Transverse colon (tissue), 4 donors: Measurements from ENCODE around the gene ARHGAP42. TPM values are rescaled to one million over a fixed set of nuclear protein-coding genes. Genes with fewer than 3 reads are reported as not detected.

Source experiments
- DNase-seq: peaks from one replicate; pipeline ENCODE4 v3.0.0-alpha.2; 2019
- H3K27ac ChIP-seq, 4 donors: fragments of 200-600 bp; sonication (generic); 2 replicates each; pipeline ENCODE4 v1.5.1; 2016 to 2018; ENCODE audit warnings: inconsistent platforms in 4 of 4
- H3K27me3 ChIP-seq: fragments of 200-600 bp; sonication (generic); 2 replicates; pipeline ENCODE4 v1.5.1; 2017; ENCODE audit warnings: inconsistent platforms
- H3K36me3 ChIP-seq, 4 donors: fragments of 200-600 bp; sonication (generic); 2 replicates each; pipeline ENCODE4 v1.5.1; 2017 to 2019; ENCODE audit warnings: inconsistent platforms in 4 of 4
- H3K4me1 ChIP-seq, 4 donors: fragments of 200-600 bp; sonication (generic); 2 replicates each; pipeline ENCODE4 v1.5.1; 2017 to 2020; ENCODE audit warnings: inconsistent platforms in 4 of 4
- H3K4me3 ChIP-seq, 4 donors: fragments of 200-600 bp; sonication (generic); 1 replicate in 1 of 4; 2 replicates in 3 of 4; pipeline versions ENCODE4 v1.5.1 to v1.6.1; 2017 to 2019; ENCODE audit warnings: inconsistent platforms in 4 of 4
- H3K9me3 ChIP-seq, 2 donors: fragments of 200-600 bp; sonication (generic); 2 replicates each; pipeline ENCODE4 v1.5.1; 2017 to 2019; ENCODE audit warnings: inconsistent platforms in 2 of 2
- EP300 ChIP-seq: sonication (generic); formaldehyde crosslinking; IDR thresholded peaks from one replicate; pipeline ENCODE4 v1.6.1; 2017; ENCODE audit warnings: antibody characterized with exemption, low read depth
- POLR2A ChIP-seq: fragments of 450-650 bp; IDR thresholded peaks from one replicate; pipeline ENCODE4 v1.6.1; 2016; ENCODE audit warnings: antibody characterized with exemption, mild to moderate bottlenecking, moderate library complexity
- POLR2AphosphoS5 ChIP-seq, 3 donors: sonication (generic); formaldehyde crosslinking; IDR thresholded peaks; one replicate each; pipeline ENCODE4 v1.6.1; 2016; ENCODE audit warnings: antibody characterized with exemption in 3 of 3
- WGBS, 2 donors: methylation state at CpG; one replicate each; pipeline ENCODE4 v1.1.5; 2018; ENCODE audit warnings: low coverage in 1 of 2; 5-methylcytosine and 5-hydroxymethylcytosine counted together
- in situ Hi-C, 4 donors: fragments of 200-750 bp; cut with MboI; loops; one replicate each; pipeline versions ENCODE4 v1.15.0 to v1.15.1; 2017; ENCODE audit warnings: low sequenced_read_pairs in 3 of 4, low pct_ligation_motif_present in 1 of 4, low pct_unique_long_range_greater_than_20kb in 1 of 4
- intact Hi-C: fragments of 100-400 bp; cut with DNase I; formaldehyde crosslinking; loops from one replicate; pipeline ENCODE4 v1.15.1; 2023; ENCODE audit warnings: low total_unique reads
- total RNA-seq, 4 donors: library from RNA; depleted of rRNA; stranded (reverse); fragments of >200 nt; gene quantifications; one replicate each; pipeline ENCODE4 v1.1.0, GENCODE V29; 2016
- TF ChIP-seq, protein P1 (sequence below), 5 experiments: fragments of 200-600 bp in 3 of 5; fragments of 450-650 bp in 2 of 5; sonication (generic) in 3 of 5; IDR thresholded peaks; 1 replicate in 2 of 5; 2 replicates in 3 of 5; pipeline ENCODE4 v1.5.1; 2016 to 2017; ENCODE audit warnings: antibody characterized with exemption in 5 of 5, inconsistent platforms in 3 of 5, mild to moderate bottlenecking in 2 of 5, moderate library complexity in 1 of 5

ARHGAP42 gene
- total RNA-seq, 4 donors from 2014 or later, result 33.3 to 62.5 (median 40.9) TPM

DNA sequence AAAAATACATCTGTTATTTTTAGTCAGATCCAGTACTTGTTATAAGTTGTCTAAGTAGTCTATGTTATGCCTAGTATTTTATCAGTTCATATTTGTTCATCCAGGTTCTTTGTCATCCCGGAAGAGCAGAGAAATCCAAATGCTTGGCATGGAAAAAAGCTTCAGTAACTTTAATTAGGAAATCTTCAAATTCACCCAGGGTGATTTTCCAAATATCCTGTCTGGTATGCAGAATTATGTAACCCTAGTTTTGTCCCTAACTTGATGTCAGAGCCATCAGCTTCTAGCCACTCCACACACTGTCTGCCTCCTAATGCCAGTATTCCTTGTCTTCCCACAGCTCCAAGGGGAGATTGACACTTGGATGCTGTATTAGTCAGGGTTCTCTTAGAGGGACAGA, 216.2 kb downstream of the ARHGAP42 start:
- DNase-seq, result no peak
- in situ Hi-C loops (no loop called here), intact Hi-C loops (no loop called here)
- Histone ChIP-seq H3K27me3 (no peaks in the 10 kb centered on the region), H3K4me3 (no peak overlapping the region), H3K27ac (no peak overlapping the region), H3K9me3 (no peaks in the 10 kb centered on the region), H3K36me3 (no peaks in the 10 kb centered on the region), H3K4me1 (peaks cover 0 to 3% (median 0%) of the 10 kb centered on the region in 4 donors)
- 91 to 92% methylated on average over 1 of the region's 1 CpG for WGBS, 2 donors
- TF ChIP-seq EP300, result no peak
- no peak for TF ChIP-seq POLR2AphosphoS5 (IDR thresholded peaks at IDR 0.05)
- no peak for TF ChIP-seq POLR2A
- TF ChIP-seq, protein P1, sequence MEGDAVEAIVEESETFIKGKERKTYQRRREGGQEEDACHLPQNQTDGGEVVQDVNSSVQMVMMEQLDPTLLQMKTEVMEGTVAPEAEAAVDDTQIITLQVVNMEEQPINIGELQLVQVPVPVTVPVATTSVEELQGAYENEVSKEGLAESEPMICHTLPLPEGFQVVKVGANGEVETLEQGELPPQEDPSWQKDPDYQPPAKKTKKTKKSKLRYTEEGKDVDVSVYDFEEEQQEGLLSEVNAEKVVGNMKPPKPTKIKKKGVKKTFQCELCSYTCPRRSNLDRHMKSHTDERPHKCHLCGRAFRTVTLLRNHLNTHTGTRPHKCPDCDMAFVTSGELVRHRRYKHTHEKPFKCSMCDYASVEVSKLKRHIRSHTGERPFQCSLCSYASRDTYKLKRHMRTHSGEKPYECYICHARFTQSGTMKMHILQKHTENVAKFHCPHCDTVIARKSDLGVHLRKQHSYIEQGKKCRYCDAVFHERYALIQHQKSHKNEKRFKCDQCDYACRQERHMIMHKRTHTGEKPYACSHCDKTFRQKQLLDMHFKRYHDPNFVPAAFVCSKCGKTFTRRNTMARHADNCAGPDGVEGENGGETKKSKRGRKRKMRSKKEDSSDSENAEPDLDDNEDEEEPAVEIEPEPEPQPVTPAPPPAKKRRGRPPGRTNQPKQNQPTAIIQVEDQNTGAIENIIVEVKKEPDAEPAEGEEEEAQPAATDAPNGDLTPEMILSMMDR (IDR thresholded peaks at IDR 0.05), result no peak

DNA sequence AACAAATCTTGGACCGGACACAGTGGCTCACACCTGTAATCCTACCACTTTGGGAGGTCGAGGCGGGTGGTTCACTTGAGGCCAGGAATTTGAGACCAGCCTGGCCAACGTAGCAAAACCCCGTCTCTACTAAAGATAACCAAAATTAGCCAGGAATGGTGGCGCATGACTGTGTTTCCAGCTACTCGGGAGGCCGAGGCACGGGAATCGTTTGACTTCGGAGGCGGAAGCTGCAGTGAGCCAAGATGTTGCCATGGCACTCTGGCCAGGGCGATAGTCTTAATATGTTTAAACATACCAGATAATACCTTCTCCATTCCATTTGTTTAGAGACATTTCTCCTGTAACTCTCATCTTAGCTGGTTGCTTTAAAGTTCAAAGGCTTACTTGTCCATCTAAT, 218.6 kb downstream of the ARHGAP42 start:
- no peak overlapping the region for H3K27ac ChIP-seq
- WGBS, 2 donors, result 94 to 96% methylated on average over 13 of the region's 13 CpGs
- no peak overlapping the region for H3K4me3 ChIP-seq
- H3K36me3 ChIP-seq, result no peaks in the 10 kb centered on the region
- H3K9me3 ChIP-seq, result no peaks in the 10 kb centered on the region
- H3K27me3 ChIP-seq, result no peaks in the 10 kb centered on the region
- peaks cover 0 to 3% (median 0%) of the 10 kb centered on the region in 4 donors for H3K4me1 ChIP-seq
- DNase-seq, result no peak
- intact Hi-C loops, result no loop called here
- in situ Hi-C loops, result no loop called here
- TF ChIP-seq, protein P1 (IDR thresholded peaks at IDR 0.05), result no peak
- TF ChIP-seq POLR2AphosphoS5 (IDR thresholded peaks at IDR 0.05), result no peak
- TF ChIP-seq POLR2A, result no peak
- no peak for TF ChIP-seq EP300

DNA sequence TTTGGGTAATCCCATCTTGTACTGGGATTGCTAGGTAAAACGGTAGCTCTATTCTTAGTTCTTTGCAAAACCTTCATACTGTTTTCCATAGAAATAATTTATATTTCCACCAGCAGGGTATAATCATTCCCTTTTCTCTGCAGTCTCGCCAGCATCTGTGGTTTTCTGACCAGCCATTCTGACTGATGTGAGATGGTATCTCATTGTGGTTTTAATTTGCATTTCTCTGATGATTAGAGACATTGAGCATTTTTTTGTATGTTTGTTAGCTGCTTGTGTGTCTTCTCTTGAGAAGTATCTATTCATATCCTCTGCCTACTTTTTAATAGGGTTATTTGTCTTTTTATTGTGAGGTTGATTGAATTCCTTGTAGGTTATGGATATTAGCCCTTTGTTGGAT, 221.7 kb downstream of the ARHGAP42 start:
- 75 to 78% methylated on average over 2 of the region's 2 CpGs for WGBS, 2 donors
- Histone ChIP-seq H3K4me1 (peaks cover 0 to 3% (median 0%) of the 10 kb centered on the region in 4 donors), H3K27me3 (no peaks in the 10 kb centered on the region), H3K9me3 (no peaks in the 10 kb centered on the region), H3K4me3 (no peak overlapping the region), H3K27ac (no peak overlapping the region), H3K36me3 (no peaks in the 10 kb centered on the region)
- intact Hi-C loops (no loop called here), in situ Hi-C loops (no loop called here)
- no peak for DNase-seq
- TF ChIP-seq POLR2AphosphoS5 (IDR thresholded peaks at IDR 0.05) (no peak), EP300 (no peak), POLR2A (no peak)
- TF ChIP-seq, protein P1 (IDR thresholded peaks at IDR 0.05), result no peak

DNA sequence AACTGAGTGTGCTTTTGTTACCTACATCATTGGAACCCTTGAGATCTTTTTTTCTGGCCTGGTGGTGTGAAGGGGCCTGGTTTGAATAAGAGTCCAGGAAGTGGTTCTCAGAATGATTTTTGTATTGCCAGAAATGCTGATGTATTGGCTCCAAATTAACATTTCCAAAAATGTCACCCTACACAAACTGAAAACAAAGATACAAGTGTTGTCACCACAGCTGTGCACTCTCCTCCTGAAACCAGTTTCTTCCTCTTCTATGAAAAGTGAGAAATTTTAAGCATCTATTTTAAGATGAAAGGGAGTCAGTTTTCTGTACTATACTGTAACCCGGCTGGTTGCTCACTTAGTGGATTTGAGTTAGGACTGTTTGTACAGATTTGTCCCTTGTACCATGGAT, 223.7 kb downstream of the ARHGAP42 start:
- DNase-seq, result no peak
- Histone ChIP-seq H3K4me3 (no peak overlapping the region), H3K36me3 (no peaks in the 10 kb centered on the region), H3K27ac (no peak overlapping the region), H3K9me3 (no peaks in the 10 kb centered on the region), H3K4me1 (no peaks in the 10 kb centered on the region), H3K27me3 (no peaks in the 10 kb centered on the region)
- WGBS, 2 donors, result 71 to 88% methylated on average over 1 of the region's 1 CpG
- no peak for TF ChIP-seq POLR2AphosphoS5 (IDR thresholded peaks at IDR 0.05)
- no peak for TF ChIP-seq EP300
- no peak for TF ChIP-seq POLR2A
- TF ChIP-seq, protein P1 (IDR thresholded peaks at IDR 0.05), result no peak
- in situ Hi-C loops, result no loop called here
- intact Hi-C loops, result no loop called here
